GM21390 (cell line): ENCODE data around the gene HCFC2.
"Not testable (repeated sequence)": the region's sequence is repeated elsewhere in the genome, so short reads cannot be mapped to it uniquely, and the experiment has no call there.

Experiments used
- ATAC-seq: cut with Tn5 transposase; IDR thresholded peaks from one replicate; pipeline ENCODE4 v1.9.1; 2021; ENCODE audit not compliant: unreplicated experiment

HCFC2 gene

GRCh38 chr12:104064031-104064841 is at the start of gene HCFC2:
Gene HCFC2, plus strand, starts transcription at chr12:104064531. Its CDS starts 30 bp downstream, at chr12:104064561.
- ATAC-seq: peak; percentile 91

DNA sequence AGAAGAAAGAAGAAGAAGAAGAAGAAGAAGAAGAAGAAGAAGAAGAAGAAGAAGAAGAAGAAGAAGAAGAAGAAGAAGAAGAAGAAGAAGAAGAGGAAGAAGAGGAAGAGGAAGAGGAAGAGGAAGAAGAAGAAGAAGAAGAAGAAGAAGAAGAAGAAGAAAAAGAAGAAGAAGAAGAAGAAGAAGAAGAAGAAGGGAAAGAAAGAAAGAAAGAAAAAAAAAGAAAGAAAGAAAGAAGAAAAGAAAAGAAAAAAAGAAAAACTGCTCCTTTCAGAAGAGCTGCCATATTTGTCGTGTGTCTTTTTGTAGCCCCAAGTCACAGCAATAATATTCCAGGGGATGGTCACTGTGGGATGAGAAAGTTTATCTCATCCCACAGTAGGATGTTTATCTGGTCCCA is 42.5 kb upstream of the HCFC2 start:
- ATAC-seq: not testable (repeated sequence)

GRCh38 chr12:104022786-104023185 is 41.5 kb upstream of the HCFC2 start:
- no peak for ATAC-seq

DNA sequence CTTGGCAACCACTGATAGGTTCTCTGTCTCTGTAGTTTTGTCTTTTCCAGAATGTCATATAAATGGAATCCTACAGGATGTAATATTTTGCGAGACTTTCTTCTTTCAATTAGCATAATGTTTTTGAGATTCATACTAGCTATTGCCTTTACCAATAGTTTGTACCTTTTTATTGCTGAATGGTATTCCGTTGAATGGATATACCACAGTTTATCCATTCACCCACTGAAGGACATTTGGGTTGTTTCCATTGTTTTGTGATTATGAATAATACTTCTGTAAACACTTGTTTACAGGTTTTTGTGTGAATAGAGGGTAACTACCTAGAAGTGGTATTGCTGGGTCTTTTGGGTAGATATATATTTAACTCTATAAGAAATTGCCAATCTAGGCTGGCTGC is 40.6 kb upstream of the HCFC2 start:
- ATAC-seq: no peak

DNA sequence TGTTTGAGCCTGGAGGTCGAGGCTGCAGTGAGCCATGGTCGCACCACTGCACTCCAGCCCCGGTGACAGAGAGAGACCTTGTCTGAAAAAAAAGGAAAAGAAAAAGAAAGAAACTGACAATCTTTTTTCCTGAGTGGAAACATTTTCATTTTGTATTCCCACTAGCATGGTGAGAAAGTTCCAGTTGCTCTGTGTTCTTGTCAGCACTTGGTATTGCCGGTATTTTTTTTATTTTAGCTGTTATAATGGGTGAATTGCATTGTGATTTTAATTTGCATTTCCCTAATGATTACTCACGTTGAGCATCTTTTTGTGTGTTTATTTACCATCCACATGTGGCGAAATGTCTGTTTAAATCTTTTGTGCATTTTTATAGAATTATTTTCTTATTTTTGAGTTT is 40.0 kb upstream of the HCFC2 start:
- ATAC-seq: no peak

- ATAC-seq: no peak
Observed at GRCh38 chr12:104025771-104026170, 38.6 kb upstream of the HCFC2 start.

GRCh38 chr12:104026841-104027599 is 37.3 kb upstream of the HCFC2 start:
- ATAC-seq: no peak

- ATAC-seq: not testable (repeated sequence)
Observed at GRCh38 chr12:104030596-104030995, 33.7 kb upstream of the HCFC2 start.

DNA sequence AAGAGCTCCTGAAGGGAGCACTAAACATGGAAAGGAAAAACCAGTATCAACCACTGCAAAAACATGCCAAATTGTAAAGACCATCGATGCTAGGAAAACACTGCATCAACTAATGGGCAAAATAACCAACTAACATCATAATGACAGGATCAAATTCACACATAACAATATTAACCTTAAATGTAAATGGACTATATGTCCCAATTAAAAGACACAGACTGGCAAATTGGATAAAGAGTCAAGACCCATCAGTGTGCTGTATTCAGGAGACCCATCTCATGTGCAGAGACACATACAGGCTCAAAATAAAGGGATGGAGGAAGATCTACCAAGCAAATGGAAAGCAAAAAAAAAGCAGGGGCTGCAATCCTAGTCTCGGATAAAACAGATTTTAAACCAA is 28.2 kb upstream of the HCFC2 start:
- ATAC-seq: not testable (repeated sequence)

- ATAC-seq: not testable (repeated sequence)
Observed at GRCh38 chr12:104039769-104040168, 24.6 kb upstream of the HCFC2 start.

DNA sequence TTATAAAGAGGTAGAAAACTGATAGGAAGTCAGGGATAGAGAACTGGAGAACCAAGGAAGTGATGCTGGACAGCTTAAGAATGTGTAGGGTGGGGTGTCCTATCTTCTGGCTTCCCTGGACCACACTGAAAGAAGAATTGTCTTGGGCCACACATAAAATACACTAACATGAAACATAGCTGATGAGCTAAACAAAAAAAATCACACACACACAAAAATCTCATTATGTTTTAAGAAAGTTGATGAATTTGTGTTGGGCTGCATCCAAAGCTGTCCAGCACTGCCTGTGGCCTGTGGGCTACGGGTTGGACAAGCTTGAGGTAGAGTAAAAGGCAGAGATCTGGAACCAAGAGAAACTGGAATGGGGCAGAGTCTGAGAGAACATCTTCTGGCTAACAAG is 21.8 kb upstream of the HCFC2 start:
- ATAC-seq: no peak

- ATAC-seq: no peak
Observed at GRCh38 chr12:104044158-104044557, 20.2 kb upstream of the HCFC2 start.

GRCh38 chr12:104046306-104046705 is 18.0 kb upstream of the HCFC2 start:
- ATAC-seq: no peak

GRCh38 chr12:104048162-104048561 is 16.2 kb upstream of the HCFC2 start:
- ATAC-seq: no peak

DNA sequence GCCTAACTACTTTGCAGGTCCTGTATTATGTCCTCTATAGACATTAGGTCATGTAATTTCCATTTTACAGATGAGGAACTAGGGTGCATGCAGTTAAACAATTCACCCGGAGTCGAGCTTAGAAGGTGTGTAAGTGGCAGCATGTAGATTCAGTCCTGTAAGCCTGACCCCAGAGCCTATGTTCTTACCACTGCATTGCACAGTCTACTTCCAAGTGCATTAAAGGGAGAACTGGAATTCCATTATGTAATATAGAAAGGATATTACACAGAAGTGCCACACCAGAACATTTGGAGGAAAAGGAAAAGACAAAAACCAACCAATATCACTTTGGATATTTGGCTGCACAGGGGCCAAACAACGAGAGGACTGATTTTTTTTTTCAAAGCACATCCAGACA is 15.5 kb upstream of the HCFC2 start:
- ATAC-seq: no peak

DNA sequence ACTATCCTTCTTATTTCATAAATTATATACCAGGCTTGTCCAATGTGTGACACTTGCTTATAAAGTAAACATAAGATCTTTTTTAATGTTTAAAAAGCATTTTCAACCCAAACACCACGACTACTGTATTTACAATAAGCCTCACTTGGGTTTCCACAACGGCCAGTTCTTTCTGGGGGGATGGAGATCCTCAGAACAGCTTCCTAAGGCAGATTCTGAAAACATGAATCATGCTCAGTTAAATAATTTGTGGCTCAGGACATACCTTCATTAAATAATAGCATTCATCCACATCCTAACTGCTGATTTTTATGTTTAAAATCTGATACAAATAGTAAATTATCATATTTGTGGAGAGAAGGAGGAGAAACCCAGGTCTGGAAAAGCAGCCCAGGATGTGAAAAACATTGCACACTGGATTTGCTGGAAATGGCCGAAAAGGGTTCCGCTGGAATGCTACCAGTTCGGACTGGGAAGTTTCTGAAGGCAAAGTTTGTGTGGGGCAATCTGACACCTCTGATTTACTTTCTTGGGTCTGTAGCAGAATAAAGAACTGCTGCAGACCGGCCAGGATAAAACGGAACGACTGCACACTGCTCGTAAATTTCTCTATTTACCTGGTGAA is 14.9 kb upstream of the HCFC2 start:
- no peak for ATAC-seq

- no peak for ATAC-seq
Observed at GRCh38 chr12:104049903-104050356, 14.4 kb upstream of the HCFC2 start, which contains the start of gene GLT8D2. Gene GLT8D2, minus strand, starts transcription at chr12:104050187. Its CDS starts 30,539 bp downstream, at chr12:104019648.

GRCh38 chr12:104050436-104050835 is 13.9 kb upstream of the HCFC2 start:
- ATAC-seq: no peak

DNA sequence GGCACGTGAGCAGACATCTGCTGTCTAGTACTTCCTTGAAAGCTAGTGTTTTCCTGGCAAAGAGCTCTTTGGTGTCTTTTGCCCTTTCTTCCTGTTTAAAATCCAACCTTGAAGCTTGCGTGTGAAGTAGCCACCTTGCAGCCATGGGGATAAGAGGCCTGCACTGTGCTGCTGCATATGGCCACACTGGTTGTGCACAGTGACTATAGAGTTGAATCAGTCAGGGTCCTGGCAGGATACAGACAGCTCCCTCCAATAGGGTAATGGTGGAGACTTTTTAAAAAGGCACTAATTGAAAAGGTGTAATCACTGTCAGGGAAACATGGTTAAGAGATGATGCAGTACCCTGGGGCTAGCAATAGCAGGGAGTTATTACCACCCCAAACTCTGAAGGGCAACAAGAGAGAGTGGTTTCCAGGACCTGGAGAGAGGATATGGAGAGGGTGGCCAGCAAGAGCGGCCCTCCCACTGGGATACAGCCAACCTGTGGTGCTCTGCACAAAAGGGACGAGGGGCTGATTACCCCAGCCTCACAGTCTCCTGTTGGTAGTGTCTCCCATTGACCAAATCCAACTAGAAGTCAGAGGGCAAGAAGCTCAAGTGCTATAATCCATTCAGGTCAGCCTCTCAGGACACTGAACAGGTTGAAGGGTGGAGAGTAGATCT is 9.5 kb upstream of the HCFC2 start:
- no peak for ATAC-seq

GRCh38 chr12:104055686-104056388 is 8.5 kb upstream of the HCFC2 start:
- no peak for ATAC-seq
